HFFc6 (cell line): ENCODE data around the gene ZNF761. TPM values are rescaled to one million over a fixed set of nuclear protein-coding genes. Genes with fewer than 3 reads are reported as not detected.
A peak's percentile ranks its signal among the peaks of the same experiment; 100 is the strongest.
"Not testable (repeated sequence)": the region's sequence is repeated elsewhere in the genome, so short reads cannot be mapped to it uniquely, and the experiment has no call there.

ENCODE experiments used
- DNase-seq: peaks from one replicate; pipeline ENCODE4 v3.0.0-alpha.2; 2018
- H3K27ac Mint-ChIP-seq: 2 replicates; pipeline ENCODE4 v1.8.0; 2020; ENCODE audit warnings: mild to moderate bottlenecking, mixed read lengths
- H3K27me3 Mint-ChIP-seq: 2 replicates; pipeline ENCODE4 v1.8.0; 2021; ENCODE audit warnings: mild to moderate bottlenecking, moderate library complexity, mixed read lengths; ENCODE audit not compliant: insufficient read depth
- H3K36me3 Mint-ChIP-seq: 2 replicates; pipeline ENCODE4 v1.8.0; 2021; ENCODE audit warnings: low read depth, mixed read lengths
- H3K4me1 Mint-ChIP-seq: 2 replicates; pipeline ENCODE4 v1.8.0; 2020; ENCODE audit warnings: low read depth, mixed read lengths
- H3K4me3 Mint-ChIP-seq: 2 replicates; pipeline ENCODE4 v1.8.0; 2020; ENCODE audit warnings: mild to moderate bottlenecking, moderate library complexity, mixed read lengths
- H3K9me3 Mint-ChIP-seq: 2 replicates; pipeline ENCODE4 v1.8.0; 2020; ENCODE audit warnings: mild to moderate bottlenecking, mixed read lengths
- CTCF ChIP-seq: fragments of 200-600 bp; sonication (generic); IDR thresholded peaks from 2 replicates; pipeline ENCODE4 v1.5.0; 2021; ENCODE audit warnings: antibody characterized with exemption, mild to moderate bottlenecking
- total RNA-seq, 6 experiments: library from RNA; stranded (reverse); fragmentation: NEBNext Ultra II Directional; extraction: Animal tissue kit (Norgen Biotek cat#: 25700); gene quantifications; 2 replicates in 1 of 6; 3 replicates in 5 of 6; pipeline ENCODE4 v1.2.3, GENCODE V29; 2021

ZNF761 gene
- total RNA-seq, 6 experiments from 2014 or later = 9.5 to 11.1 (median 10.0) TPM

GRCh38 chr19:53467485-53468262 lies 35.9 kb downstream of the ZNF761 start, which contains the start of gene ZNF813:
Gene ZNF813 (plus strand): TSS chr19:53467733. CDS start chr19:53483823, 16,090 bp downstream.
- H3K4me3 Mint-ChIP-seq = peak within 1 kb of the TSS; percentile 91
- peaks cover 32% of the 10 kb centered on the region for H3K9me3 Mint-ChIP-seq
- DNase-seq = peak; percentile 63
- H3K36me3 Mint-ChIP-seq = peaks cover 23% of the 10 kb centered on the region
- H3K4me1 Mint-ChIP-seq = no peaks in the 10 kb centered on the region
- TF ChIP-seq CTCF = no peak
- H3K27ac Mint-ChIP-seq = peak within 1 kb of the TSS; percentile 80
- peaks cover 3% of the 10 kb centered on the region for H3K27me3 Mint-ChIP-seq

- peak overlapping the region; percentile 91 for H3K4me3 Mint-ChIP-seq
- peaks cover 22% of the 10 kb centered on the region for H3K9me3 Mint-ChIP-seq
- DNase-seq, H3K4me1 Mint-ChIP-seq, H3K27me3 Mint-ChIP-seq, H3K27ac Mint-ChIP-seq: not testable (repeated sequence)
- peaks cover 16% of the 10 kb centered on the region; the same call in 1 of the 2 replicates for H3K36me3 Mint-ChIP-seq
These were observed 36.8 kb downstream of the ZNF761 start for GRCh38 chr19:53468628-53469027.

GRCh38 chr19:53471916-53472315 lies 40.1 kb downstream of the ZNF761 start:
- peaks cover 2% of the 10 kb centered on the region for H3K27me3 Mint-ChIP-seq
- no peak overlapping the region for H3K4me3 Mint-ChIP-seq
- peaks cover 14% of the 10 kb centered on the region for H3K36me3 Mint-ChIP-seq
- peaks cover 10% of the 10 kb centered on the region for H3K9me3 Mint-ChIP-seq
- no peak for TF ChIP-seq CTCF
- H3K27ac Mint-ChIP-seq = no peak overlapping the region
- H3K4me1 Mint-ChIP-seq = peaks cover 6% of the 10 kb centered on the region; the same call in 1 of the 2 replicates
- no peak for DNase-seq

- peak; percentile 15; the same call in 1 of the 2 replicates for TF ChIP-seq CTCF
- not testable (repeated sequence) for DNase-seq, H3K4me1 Mint-ChIP-seq, H3K27me3 Mint-ChIP-seq, H3K27ac Mint-ChIP-seq, H3K4me3 Mint-ChIP-seq
- peaks cover 32% of the 10 kb centered on the region for H3K36me3 Mint-ChIP-seq
- H3K9me3 Mint-ChIP-seq = peaks cover 32% of the 10 kb centered on the region
These were observed 43.0 kb downstream of the ZNF761 start for GRCh38 chr19:53474832-53475231.

GRCh38 chr19:53475470-53475869 lies 43.7 kb downstream of the ZNF761 start:
- Mint-ChIP-seq H3K9me3 (peaks cover 38% of the 10 kb centered on the region), H3K36me3 (peaks cover 37% of the 10 kb centered on the region)
- not testable (repeated sequence) for H3K4me1 Mint-ChIP-seq, H3K4me3 Mint-ChIP-seq, H3K27me3 Mint-ChIP-seq, DNase-seq, H3K27ac Mint-ChIP-seq

- peaks cover 79% of the 10 kb centered on the region for H3K36me3 Mint-ChIP-seq
- H3K27ac Mint-ChIP-seq, H3K27me3 Mint-ChIP-seq, H3K4me3 Mint-ChIP-seq, H3K4me1 Mint-ChIP-seq, DNase-seq: not testable (repeated sequence)
- peaks cover 52% of the 10 kb centered on the region for H3K9me3 Mint-ChIP-seq
These were observed 52.0 kb downstream of the ZNF761 start for GRCh38 chr19:53483751-53484150.
